SW 1271 (cell line): Measurements from ENCODE around the gene NCAN.

Experiments used
- DNase-seq, 2 experiments: peaks; one replicate each; lab custom pipeline; 2025; lab: John Stamatoyannopoulos, UW

Gene NCAN

DNA sequence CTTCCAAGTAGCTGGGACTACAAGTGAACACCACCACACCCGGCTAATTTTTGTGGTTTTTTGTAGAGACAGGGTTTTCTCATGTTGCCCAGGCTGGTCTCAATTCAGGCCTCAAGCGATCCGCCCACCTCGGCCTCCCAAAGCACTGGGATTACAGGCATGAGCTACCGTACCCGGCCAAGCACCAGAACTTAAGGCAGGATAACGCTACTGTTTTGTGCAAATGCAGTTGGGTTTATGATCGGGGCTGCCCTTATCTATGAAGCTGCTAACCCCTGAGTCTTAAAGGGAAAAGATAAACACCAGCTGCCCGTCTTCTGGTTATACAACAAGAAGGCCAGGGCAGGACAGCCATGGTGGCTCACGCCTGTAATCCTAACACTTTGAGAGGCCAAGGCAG, 73.9 kb downstream of the NCAN start:
- no peak for DNase-seq

DNA sequence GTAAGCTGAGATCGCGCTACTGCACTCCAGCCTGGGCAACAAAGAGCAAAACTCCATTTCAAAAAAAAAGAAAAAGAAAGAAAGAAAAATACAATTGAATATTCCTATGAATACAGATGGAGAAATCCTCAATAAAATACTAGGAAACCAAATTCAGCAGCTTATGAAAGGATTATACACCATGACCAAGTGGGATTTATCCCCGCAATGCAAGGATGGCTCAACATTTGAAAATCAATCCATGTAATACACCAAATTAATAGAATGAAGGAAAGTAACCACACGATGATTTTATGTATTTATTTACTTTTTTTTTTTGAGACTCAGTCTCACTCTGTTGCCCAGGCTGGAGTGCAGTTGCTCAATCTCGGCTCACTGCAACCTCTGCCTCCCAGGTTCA, 80.8 kb downstream of the NCAN start:
- DNase-seq, result no peak

DNA sequence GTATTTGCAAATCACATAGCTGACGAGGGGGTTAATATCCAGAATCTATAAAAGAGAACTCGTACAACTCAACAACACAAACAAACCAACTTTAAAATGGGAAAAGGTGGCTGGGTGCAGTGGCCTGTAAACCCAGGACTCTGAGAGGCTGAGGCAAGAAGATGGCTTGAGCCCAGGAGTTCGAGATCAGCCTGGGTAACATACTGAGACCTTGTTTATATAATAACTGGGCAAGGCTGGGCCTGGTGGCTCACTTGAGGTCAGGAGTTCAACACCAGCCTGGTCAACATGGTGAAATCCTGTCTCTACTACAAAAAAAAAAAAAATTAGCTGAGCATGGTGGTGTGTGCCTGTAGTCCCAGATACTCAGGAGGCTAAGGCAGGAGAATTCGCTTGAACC, 83.2 kb downstream of the NCAN start:
- no peak for DNase-seq

DNA sequence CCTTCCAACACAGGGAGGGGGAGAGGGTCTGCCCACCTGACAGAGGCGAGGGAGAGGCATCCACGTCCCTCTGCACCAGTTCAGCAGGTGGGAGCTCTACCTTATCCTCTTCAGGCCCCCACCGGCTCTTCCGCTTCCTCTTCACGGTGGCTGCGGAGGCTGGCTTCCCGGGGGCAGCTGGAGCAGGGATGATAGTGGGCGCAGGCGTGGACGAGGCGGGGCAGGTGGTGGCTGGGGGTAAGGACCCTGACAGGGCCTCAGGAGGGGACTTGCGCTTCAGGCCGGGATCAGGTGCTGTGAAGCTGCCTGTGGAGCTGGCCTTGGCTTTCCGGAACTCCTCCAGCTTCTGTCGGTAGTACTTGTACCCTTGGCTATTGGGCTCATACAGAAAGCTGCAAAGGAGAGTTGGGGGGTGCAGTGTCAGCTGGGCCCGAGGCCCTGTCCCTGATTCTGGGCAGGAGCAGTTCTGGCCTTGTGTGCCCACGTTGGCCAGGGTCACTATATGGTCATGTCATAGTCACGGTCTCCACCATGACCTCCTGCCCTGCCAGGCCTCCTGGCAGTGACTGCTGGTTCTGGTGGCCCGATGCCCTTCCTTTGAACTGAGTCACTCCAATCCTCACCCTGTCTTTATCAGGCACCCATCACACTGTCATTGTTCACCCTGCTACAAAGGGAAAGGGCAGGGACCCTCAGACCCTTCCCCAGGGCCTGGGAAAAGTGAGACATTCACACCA, 85.4 kb downstream of the NCAN start:
- DNase-seq, result no peak

DNA sequence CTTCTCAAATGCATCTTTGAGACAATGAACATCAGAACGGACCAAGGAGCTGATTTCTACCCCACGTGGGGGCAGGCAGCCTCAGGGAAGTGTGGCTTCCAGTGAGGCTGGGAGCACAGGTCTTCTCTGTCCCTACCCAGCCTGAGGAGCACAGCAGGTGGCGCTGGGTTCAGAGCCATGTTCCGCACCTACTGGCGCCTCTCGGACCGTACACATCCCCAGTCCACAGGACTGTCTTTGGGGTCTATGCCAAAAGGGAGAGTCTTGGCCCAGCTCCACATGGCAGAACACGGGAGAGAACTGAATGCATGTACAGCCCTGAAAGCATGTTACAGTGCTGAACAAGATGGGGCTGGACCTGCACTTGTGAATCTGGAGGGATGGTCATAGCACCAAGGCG, 86.0 kb downstream of the NCAN start:
- no peak for DNase-seq

DNA sequence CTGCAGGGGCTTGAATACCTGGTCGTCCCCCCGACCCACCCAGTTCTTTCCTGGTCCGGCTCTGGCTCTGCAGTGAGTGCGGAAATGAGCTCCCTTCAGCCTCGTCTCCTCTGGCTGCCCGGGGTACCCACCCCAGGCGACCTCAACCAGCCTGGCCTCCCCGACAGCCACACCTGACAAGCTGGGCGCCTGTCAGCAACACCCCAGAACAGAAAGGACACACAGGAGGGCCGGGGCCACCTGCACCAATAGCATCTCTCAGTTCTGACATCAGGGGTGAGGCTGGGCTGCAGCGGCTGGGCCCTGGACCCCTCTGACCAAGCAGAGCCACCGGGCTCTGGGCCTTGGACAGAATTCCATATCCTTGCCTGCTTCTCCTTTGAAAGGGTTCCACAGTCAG, 88.9 kb downstream of the NCAN start:
- DNase-seq, result no peak
